Endodermal cell (in vitro differentiated cells): ENCODE results near the gene ZNF22. TPM values are rescaled to one million over a fixed set of nuclear protein-coding genes. Genes with fewer than 3 reads are reported as not detected.

ENCODE experiments used
- DNase-seq: peaks from one replicate; pipeline ENCODE4 v3.0.0-alpha.2; 2017
- H3K27ac ChIP-seq: 2 replicates; pipeline ENCODE4 v1.5.1; 2013; ENCODE audit warnings: mild to moderate bottlenecking, low read depth, low read length, moderate library complexity
- H3K27me3 ChIP-seq: 2 replicates; pipeline ENCODE4 v1.6.1; 2013; ENCODE audit warnings: mild to moderate bottlenecking, low read length, moderate library complexity; ENCODE audit not compliant: insufficient read depth, control insufficient read depth, poor library complexity, severe bottlenecking
- H3K36me3 ChIP-seq: 2 replicates; pipeline ENCODE4 v1.7.0; 2013; ENCODE audit warnings: mild to moderate bottlenecking, low read length, moderate library complexity; ENCODE audit not compliant: control insufficient read depth, insufficient read depth
- H3K4me1 ChIP-seq: one replicate; pipeline ENCODE4 v1.7.0; 2013; ENCODE audit warnings: low read length; ENCODE audit not compliant: control insufficient read depth, insufficient read depth
- H3K4me3 ChIP-seq: 2 replicates; pipeline ENCODE4 v1.5.1; 2013; ENCODE audit warnings: mild to moderate bottlenecking, low read length, moderate library complexity
- H3K9ac ChIP-seq: 2 replicates; pipeline ENCODE4 v1.6.1; 2013; ENCODE audit warnings: mild to moderate bottlenecking, low read length, moderate library complexity; ENCODE audit not compliant: poor library complexity, severe bottlenecking; ENCODE audit errors: extremely low read depth
- H3K9me3 ChIP-seq: 2 replicates; pipeline ENCODE4 v1.6.1; 2013; ENCODE audit warnings: mild to moderate bottlenecking, low read length, moderate library complexity; ENCODE audit not compliant: control insufficient read depth
- H3K27ac Mint-ChIP-seq: 2 replicates; pipeline ENCODE4 v1.8.0; 2020; ENCODE audit warnings: mixed read lengths
- H3K27me3 Mint-ChIP-seq: 2 replicates; pipeline ENCODE4 v1.8.0; 2021; ENCODE audit warnings: mild to moderate bottlenecking, mixed read lengths; ENCODE audit not compliant: insufficient read depth
- H3K36me3 Mint-ChIP-seq: 2 replicates; pipeline ENCODE4 v1.8.0; 2020; ENCODE audit warnings: low read depth, mixed read lengths
- H3K4me1 Mint-ChIP-seq: 2 replicates; pipeline ENCODE4 v1.8.0; 2020; ENCODE audit warnings: mixed read lengths
- H3K4me3 Mint-ChIP-seq: 2 replicates; pipeline ENCODE4 v1.8.0; 2020; ENCODE audit warnings: mild to moderate bottlenecking, moderate library complexity, mixed read lengths
- H3K9me3 Mint-ChIP-seq: 2 replicates; pipeline ENCODE4 v1.8.0; 2020; ENCODE audit warnings: mild to moderate bottlenecking, mixed read lengths
- CTCF ChIP-seq: fragments of 200-600 bp; sonication (generic); conservative IDR thresholded peaks from 2 replicates; pipeline ENCODE4 v1.5.0; 2021; ENCODE audit warnings: antibody characterized with exemption, mild to moderate bottlenecking
- WGBS, 2 experiments: methylation state at CpG; one replicate each; pipeline versions ENCODE4 v1.1.5 to v1.1.7; 2013; ENCODE audit warnings: missing lambda C conversion rate in 2 of 2, mixed read lengths in 1 of 2; ENCODE audit not compliant: insufficient coverage in 1 of 2, insufficient read length in 1 of 2; 5-methylcytosine and 5-hydroxymethylcytosine counted together
- total RNA-seq, 2 donors: library from RNA; stranded (reverse); fragmentation: NEBNext Ultra II Directional in 1 of 2; extraction: Animal tissue kit (Norgen Biotek cat#: 25700) in 1 of 2; gene quantifications; 2 replicates in 1 of 2; 3 replicates in 1 of 2; pipeline ENCODE4 v1.2.1, GENCODE V29; 2021

Gene ZNF22
- total RNA-seq, 2 donors from 2014 or later: 35.5 to 42.5 TPM

GRCh38 chr10:44984671-44985101 is 16.0 kb upstream of the ZNF22 start:
- Histone ChIP-seq H3K27me3 (no peaks in the 10 kb centered on the region), H3K9me3 (no peaks in the 10 kb centered on the region), H3K4me3 (no peak overlapping the region), H3K27ac (no peak overlapping the region), H3K4me1 (peaks cover 3% of the 10 kb centered on the region), H3K9ac (no peak overlapping the region), H3K36me3 (no peaks in the 10 kb centered on the region)
- H3K4me3 Mint-ChIP-seq: no peak overlapping the region
- peaks cover 50% of the 10 kb centered on the region for H3K4me1 Mint-ChIP-seq
- no peak overlapping the region for H3K27ac Mint-ChIP-seq
- H3K36me3 Mint-ChIP-seq: no peaks in the 10 kb centered on the region
- peak; percentile 30 for DNase-seq
- 92 to 93% methylated on average over 7 to 15 of the region's 15 CpGs for WGBS, 2 experiments
- no peak for TF ChIP-seq CTCF
- peaks cover 8% of the 10 kb centered on the region for H3K27me3 Mint-ChIP-seq
- H3K9me3 Mint-ChIP-seq: no peaks in the 10 kb centered on the region

- H3K27me3 ChIP-seq: no peaks in the 10 kb centered on the region
- no peaks in the 10 kb centered on the region for H3K36me3 ChIP-seq
- Mint-ChIP-seq H3K4me3 (no peak overlapping the region), H3K27me3 (peaks cover 6% of the 10 kb centered on the region), H3K36me3 (no peaks in the 10 kb centered on the region), H3K9me3 (no peaks in the 10 kb centered on the region), H3K4me1 (peaks cover 50% of the 10 kb centered on the region), H3K27ac (no peak overlapping the region)
- no peak overlapping the region for H3K27ac ChIP-seq
- no peak overlapping the region for H3K4me3 ChIP-seq
- WGBS, 2 experiments: 94 to 95% methylated on average over 7 to 9 of the region's 9 CpGs
- H3K9me3 ChIP-seq: no peaks in the 10 kb centered on the region
- H3K4me1 ChIP-seq: peaks cover 7% of the 10 kb centered on the region
- H3K9ac ChIP-seq: no peak overlapping the region
- peak; percentile 42 for DNase-seq
- no peak for TF ChIP-seq CTCF
Measured at GRCh38 chr10:44985175-44985681, 15.5 kb upstream of the ZNF22 start.

GRCh38 chr10:44986179-44986578 is 14.5 kb upstream of the ZNF22 start:
- Histone ChIP-seq H3K4me1 (peaks cover 7% of the 10 kb centered on the region), H3K36me3 (no peaks in the 10 kb centered on the region), H3K9ac (no peak overlapping the region), H3K9me3 (no peaks in the 10 kb centered on the region), H3K27me3 (no peaks in the 10 kb centered on the region), H3K27ac (no peak overlapping the region), H3K4me3 (no peak overlapping the region)
- Mint-ChIP-seq H3K4me3 (no peak overlapping the region), H3K9me3 (no peaks in the 10 kb centered on the region), H3K27me3 (peaks cover 4% of the 10 kb centered on the region), H3K36me3 (no peaks in the 10 kb centered on the region), H3K4me1 (peaks cover 54% of the 10 kb centered on the region), H3K27ac (no peak overlapping the region)
- WGBS, 2 experiments: 96% methylated on average over 3 of the region's 3 CpGs
- TF ChIP-seq CTCF: no peak
- DNase-seq: peak; percentile 37
